HEK293T (cell line): ENCODE data around the gene TEX9.

Experiments
- BHLHE40 ChIP-seq: fragments of 450-650 bp; IDR thresholded peaks from 2 replicates; pipeline ENCODE4 v1.6.1; 2016; ENCODE audit warnings: mild to moderate bottlenecking, moderate library complexity, borderline replicate concordance
- FOXK2 ChIP-seq: fragments of 450-650 bp; IDR thresholded peaks from 2 replicates; pipeline ENCODE4 v1.6.1; 2016; ENCODE audit warnings: mild to moderate bottlenecking
- LEF1 ChIP-seq: fragments of 450-650 bp; IDR thresholded peaks from 2 replicates; pipeline ENCODE4 v1.6.1; 2017; ENCODE audit warnings: mild to moderate bottlenecking, borderline replicate concordance

- TF ChIP-seq FOXK2: no peak
- TF ChIP-seq LEF1: no peak
- TF ChIP-seq BHLHE40: no peak
These were observed 89.6 kb downstream of the TEX9 start for GRCh38 chr15:56454836-56455235.
